Naive thymus-derived CD4-positive, alpha-beta T cell (primary cell): ENCODE data around the gene IL36A. TPM values are rescaled to one million over a fixed set of nuclear protein-coding genes. Genes with fewer than 3 reads are reported as not detected.

Source experiments
- ATAC-seq: fragments of 150-1000 bp; cut with Tn5 transposase; 2 replicates; pipeline ENCODE4 v1.10.0; 2021; ENCODE audit warnings: mild to moderate bottlenecking, moderate library complexity
- CTCF ChIA-PET: fragments of 350-600 bp; sonication (Branson Sonifier 250); formaldehyde crosslinking; loops from one replicate; lab custom pipeline; 2021; ENCODE audit warnings: antibody characterized with exemption; lab: Charles Lee
- POLR2A ChIA-PET: fragments of 350-600 bp; sonication (Branson Sonifier 250); formaldehyde crosslinking; loops from one replicate; lab custom pipeline; 2021; ENCODE audit warnings: antibody characterized with exemption, inconsistent platforms; lab: Charles Lee
- DNase-seq, 9 donors: peaks; one replicate each; pipeline versions ENCODE4 v3.0.0 to v3.0.0-alpha.2; 2020 to 2022; ENCODE audit warnings: mixed read lengths in 1 of 9
- H3K27ac ChIP-seq: one replicate; pipeline ENCODE4 v1.7.0; 2013; ENCODE audit warnings: mild to moderate bottlenecking, low read depth, low read length, moderate library complexity
- H3K27me3 ChIP-seq, 2 donors: one replicate each; pipeline ENCODE4 v1.7.0; 2013; ENCODE audit warnings: low read length in 2 of 2, mild to moderate bottlenecking in 2 of 2, moderate library complexity in 2 of 2; ENCODE audit not compliant: control insufficient read depth in 2 of 2, insufficient read depth in 2 of 2
- H3K36me3 ChIP-seq, 3 experiments: 1 replicate in 2 of 3; 2 replicates in 1 of 3; pipeline ENCODE4 v1.7.0; 2013; ENCODE audit warnings: low read length in 3 of 3, mild to moderate bottlenecking in 3 of 3, moderate library complexity in 1 of 3; ENCODE audit not compliant: insufficient read depth in 3 of 3, control insufficient read depth in 2 of 3
- H3K4me1 ChIP-seq, 2 donors: one replicate each; pipeline ENCODE4 v1.7.0; 2013; ENCODE audit warnings: low read length in 2 of 2, mild to moderate bottlenecking in 2 of 2, moderate library complexity in 1 of 2; ENCODE audit not compliant: control insufficient read depth in 2 of 2, insufficient read depth in 2 of 2
- H3K4me3 ChIP-seq: 2 replicates; pipeline ENCODE4 v1.7.0; 2013; ENCODE audit warnings: mild to moderate bottlenecking, low read length
- H3K9me3 ChIP-seq, 3 experiments: 1 replicate in 2 of 3; 2 replicates in 1 of 3; pipeline ENCODE4 v1.7.0; 2013; ENCODE audit warnings: low read length in 3 of 3; ENCODE audit not compliant: control insufficient read depth in 2 of 3
- H3K27ac Mint-ChIP-seq, 9 donors: one replicate each; pipeline ENCODE4 v1.8.0; 2020 to 2022; ENCODE audit warnings: mixed read lengths in 9 of 9, mild to moderate bottlenecking in 8 of 9, moderate library complexity in 5 of 9, inconsistent platforms in 2 of 9
- H3K27me3 Mint-ChIP-seq, 5 donors: one replicate each; pipeline ENCODE4 v1.8.0; 2021 to 2022; ENCODE audit warnings: mixed read lengths in 5 of 5, mild to moderate bottlenecking in 1 of 5
- H3K36me3 Mint-ChIP-seq, 5 donors: one replicate each; pipeline ENCODE4 v1.8.0; 2020 to 2022; ENCODE audit warnings: mixed read lengths in 5 of 5, mild to moderate bottlenecking in 3 of 5, inconsistent platforms in 1 of 5
- H3K4me1 Mint-ChIP-seq, 7 donors: one replicate each; pipeline ENCODE4 v1.8.0; 2020 to 2022; ENCODE audit warnings: mixed read lengths in 7 of 7, mild to moderate bottlenecking in 3 of 7, inconsistent platforms in 1 of 7
- H3K4me3 Mint-ChIP-seq, 10 donors: one replicate each; pipeline ENCODE4 v1.8.0; 2020 to 2022; ENCODE audit warnings: mild to moderate bottlenecking in 10 of 10, mixed read lengths in 10 of 10, moderate library complexity in 6 of 10, inconsistent platforms in 2 of 10
- H3K9me3 Mint-ChIP-seq, 11 donors: one replicate each; pipeline ENCODE4 v1.8.0; 2020 to 2022; ENCODE audit warnings: mixed read lengths in 11 of 11, mild to moderate bottlenecking in 4 of 11, inconsistent platforms in 1 of 11, moderate library complexity in 1 of 11
- intact Hi-C, 2 donors: fragments of 100-400 bp; cut with micrococcal nuclease; formaldehyde crosslinking; loops; one replicate each; pipeline ENCODE4 v1.15.1; 2023
- polyA plus RNA-seq, 2 donors: library from polyadenylated mRNA; unstranded; fragments of 300-500 nt; fragmentation: Illumina TruSeq; gene quantifications; one replicate each; pipeline ENCODE4 v1.2.3, GENCODE V29; 2021
- total RNA-seq, 6 experiments: library from RNA in 5 of 6; stranded (reverse) in 5 of 6; gene quantifications; 1 replicate in 5 of 6; 2 replicates in 1 of 6; pipeline ENCODE4 v1.2.3 and lab custom pipeline; 2021 to 2026

IL36A gene, protein sequence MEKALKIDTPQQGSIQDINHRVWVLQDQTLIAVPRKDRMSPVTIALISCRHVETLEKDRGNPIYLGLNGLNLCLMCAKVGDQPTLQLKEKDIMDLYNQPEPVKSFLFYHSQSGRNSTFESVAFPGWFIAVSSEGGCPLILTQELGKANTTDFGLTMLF
- total RNA-seq (1 to 10 TPM in 3 of 5 experiments, under 1 TPM in 2; 0.44 to 1.8 (median 1.5) TPM), polyA plus RNA-seq (1 to 10 TPM in 1 of 2 donors, not detected in 1; 1.5 TPM), total RNA-seq (lab: John Stamatoyannopoulos, UW) (1.5 reads per million, percentile 4 among the genes with 10 or more reads in this experiment)

DNA sequence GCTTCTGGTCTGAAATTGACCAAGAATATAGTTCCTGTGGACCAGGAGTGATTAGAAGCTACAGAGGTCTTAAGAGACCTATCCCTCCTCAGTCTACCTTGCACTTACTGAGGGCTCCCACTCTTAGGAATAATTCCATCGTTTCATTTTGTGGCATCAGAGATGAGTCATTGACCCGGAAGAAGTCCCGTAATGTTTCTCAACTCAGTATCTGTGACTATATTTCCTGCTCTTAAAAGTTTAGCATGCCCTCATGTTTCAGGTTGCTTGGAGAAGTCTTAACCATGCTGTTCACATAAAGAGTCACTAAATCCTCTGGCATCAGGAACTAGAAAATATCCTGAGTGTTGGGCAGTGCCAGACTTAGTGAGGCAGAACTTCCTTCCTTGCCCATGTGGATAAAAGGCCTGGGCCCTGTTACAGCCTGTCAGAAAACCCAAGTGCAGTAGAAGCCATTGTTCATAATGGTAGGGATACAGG, at the start of gene IL36A:
Gene IL36A, plus strand, starts transcription at position 430 of the 480 bp plus-strand sequence. CDS start 413 bp downstream, outside the sequence.
- peaks cover 11 to 25% (median 19%) of the 10 kb centered on the region in 5 donors for H3K36me3 Mint-ChIP-seq
- Histone ChIP-seq H3K27me3 (no peaks in the 10 kb centered on the region), H3K9me3 (peaks cover 0 to 15% (median 0%) of the 10 kb centered on the region in 3 experiments), H3K4me3 (no peak within 1 kb of the TSS), H3K36me3 (no peaks in the 10 kb centered on the region), H3K27ac (no peak within 1 kb of the TSS), H3K4me1 (peaks cover 0 to 5% of the 10 kb centered on the region in 2 donors)
- peak within 1 kb of the TSS in 2 of 9 donors; percentile 14 to 31 for H3K27ac Mint-ChIP-seq
- ATAC-seq (no peak), DNase-seq (no peak)
- H3K27me3 Mint-ChIP-seq = peaks cover 0 to 10% (median 0%) of the 10 kb centered on the region in 5 donors
- ChIA-PET CTCF (interaction anchor here (0.7 kb wide), 1 partner anchor 74 kb away, joined by 3 read pairs; no protein-coding TSS in a partner anchor), POLR2A (no interaction called here)
- peaks cover 0 to 17% (median 11%) of the 10 kb centered on the region in 7 donors for H3K4me1 Mint-ChIP-seq
- peaks cover 10 to 27% (median 16%) of the 10 kb centered on the region in 11 donors for H3K9me3 Mint-ChIP-seq
- intact Hi-C loops = no loop called here
- no peak within 1 kb of the TSS for H3K4me3 Mint-ChIP-seq

DNA sequence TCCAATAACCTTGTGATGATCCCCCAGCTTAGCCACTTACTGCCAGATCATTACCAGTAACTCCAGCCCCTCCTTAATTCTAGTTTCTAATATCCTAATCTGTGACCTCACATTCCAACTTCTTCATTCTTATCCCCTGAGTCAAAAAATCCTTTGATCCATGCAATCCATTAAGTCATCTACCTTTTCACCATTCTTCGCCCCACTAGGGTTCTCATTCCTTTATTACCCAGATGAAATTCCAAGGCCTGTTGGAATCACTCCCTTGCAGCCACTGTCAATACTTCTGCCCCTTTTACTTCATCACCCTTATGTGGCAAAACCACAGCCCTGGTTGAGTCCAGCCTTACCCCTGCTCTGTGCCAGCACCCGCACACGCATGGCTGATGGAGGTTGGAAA, 47.7 kb upstream of the IL36A start:
- Mint-ChIP-seq H3K36me3 (no peaks in the 10 kb centered on the region), H3K9me3 (peaks cover 0 to 4% (median 0%) of the 10 kb centered on the region in 11 donors), H3K27ac (no peak overlapping the region), H3K4me1 (no peaks in the 10 kb centered on the region), H3K27me3 (peaks cover 0 to 13% (median 0%) of the 10 kb centered on the region in 5 donors), H3K4me3 (no peak overlapping the region)
- POLR2A ChIA-PET = no interaction called here
- H3K36me3 ChIP-seq = no peaks in the 10 kb centered on the region
- H3K9me3 ChIP-seq = no peaks in the 10 kb centered on the region
- no peaks in the 10 kb centered on the region for H3K27me3 ChIP-seq
- DNase-seq = no peak
- ATAC-seq = no peak
- intact Hi-C loops = no loop called here
- no peak overlapping the region for H3K27ac ChIP-seq
- CTCF ChIA-PET = interaction anchor here (0.9 to 1.0 kb wide), 2 partner anchors 10 to 28 kb away, joined by 3 read pairs; no protein-coding TSS in a partner anchor
- no peak overlapping the region for H3K4me3 ChIP-seq
- no peaks in the 10 kb centered on the region for H3K4me1 ChIP-seq

DNA sequence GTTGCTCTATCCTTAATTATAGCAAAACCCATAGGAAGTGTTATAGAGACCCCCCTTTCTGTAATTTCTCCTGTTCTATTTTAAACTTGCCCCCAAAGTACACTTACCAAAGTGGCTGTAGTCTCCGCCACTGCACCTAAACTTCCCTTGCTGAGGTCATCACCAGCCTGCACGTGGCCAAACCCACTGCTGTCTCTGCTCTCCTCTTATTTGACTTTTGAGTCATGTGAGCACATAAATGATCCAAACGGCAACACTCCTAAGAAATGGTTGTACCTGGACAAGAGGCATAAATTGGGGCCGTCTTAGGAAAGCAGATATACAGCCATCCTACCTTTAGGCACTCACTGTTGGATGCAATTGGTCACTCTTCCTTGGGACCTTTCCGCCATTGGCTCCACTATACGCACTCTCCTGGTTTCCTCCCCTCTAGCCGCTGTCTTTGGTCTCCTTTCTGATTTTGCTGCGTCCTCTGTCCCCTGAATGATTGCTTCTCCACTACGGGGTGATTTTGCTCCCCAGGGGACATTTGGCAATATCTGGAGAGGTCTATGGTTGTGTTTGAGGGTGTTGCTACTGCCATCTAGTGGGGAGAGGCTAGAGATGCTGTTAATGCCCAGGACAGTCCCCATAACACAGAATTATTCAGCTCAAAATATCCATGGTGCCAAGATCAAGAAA, 46.7 kb upstream of the IL36A start:
- DNase-seq (peak in 6 of 9 donors; percentile 24 to 63 (median 52)), ATAC-seq (peak; percentile 87)
- Histone ChIP-seq H3K4me1 (no peaks in the 10 kb centered on the region), H3K36me3 (no peaks in the 10 kb centered on the region), H3K4me3 (no peak overlapping the region), H3K27ac (no peak overlapping the region), H3K9me3 (no peaks in the 10 kb centered on the region), H3K27me3 (no peaks in the 10 kb centered on the region)
- intact Hi-C loops = loop anchor here (1.0 kb wide), 2 partner anchors 38 to 209 kb away; no protein-coding TSS in a partner anchor
- H3K9me3 Mint-ChIP-seq = no peaks in the 10 kb centered on the region
- peaks cover 0 to 8% (median 0%) of the 10 kb centered on the region in 5 donors for H3K27me3 Mint-ChIP-seq
- H3K27ac Mint-ChIP-seq = no peak overlapping the region
- H3K4me1 Mint-ChIP-seq = no peaks in the 10 kb centered on the region
- H3K36me3 Mint-ChIP-seq = no peaks in the 10 kb centered on the region
- no peak overlapping the region for H3K4me3 Mint-ChIP-seq
- CTCF ChIA-PET = interaction anchor here (0.6 to 1.4 kb wide), 4 partner anchors 19 to 37 kb away, joined by 3 to 9 read pairs (median 4); partner anchors contain the start of gene IL36G
- POLR2A ChIA-PET = interaction anchor here (1.0 kb wide), 1 partner anchor 182 kb away, joined by 3 read pairs; no protein-coding TSS in a partner anchor

DNA sequence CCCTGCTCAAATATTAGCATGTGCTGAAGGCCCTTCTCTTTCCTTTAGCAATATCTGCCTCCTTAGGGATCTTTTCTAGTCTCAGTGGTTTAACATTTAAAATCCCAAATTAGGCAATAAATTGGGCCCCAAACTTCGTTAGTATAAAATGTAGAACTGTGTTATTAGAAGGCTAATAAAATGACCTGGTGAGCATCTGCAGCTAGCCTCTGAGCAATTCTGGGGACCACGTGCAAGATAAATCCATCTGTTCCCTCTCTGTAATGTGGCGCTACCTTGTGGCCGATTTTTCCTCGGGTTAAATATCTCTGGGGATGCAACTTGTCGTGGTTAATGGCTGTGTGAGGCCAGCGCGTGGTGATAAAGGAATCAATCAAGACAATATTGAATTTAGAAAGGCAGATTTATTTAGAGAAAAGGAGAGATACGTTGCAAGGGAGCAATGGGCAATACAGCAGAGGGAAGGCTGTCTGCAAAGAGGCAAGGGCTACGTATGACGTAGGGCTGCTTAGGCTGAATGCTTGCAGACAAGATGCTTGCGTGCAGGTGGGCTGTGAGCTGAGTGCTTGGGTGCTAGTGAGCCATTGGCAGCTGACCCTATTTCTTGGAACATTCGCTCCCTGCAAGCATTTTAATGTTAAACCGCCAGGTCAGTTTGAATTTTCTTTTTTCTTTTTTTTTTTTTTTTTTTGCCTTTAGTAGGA, 46.0 kb upstream of the IL36A start:
- Mint-ChIP-seq H3K27me3 (peaks cover 0 to 8% (median 0%) of the 10 kb centered on the region in 5 donors), H3K27ac (no peak overlapping the region), H3K4me3 (no peak overlapping the region), H3K9me3 (no peaks in the 10 kb centered on the region), H3K4me1 (no peaks in the 10 kb centered on the region), H3K36me3 (no peaks in the 10 kb centered on the region)
- Histone ChIP-seq H3K9me3 (no peaks in the 10 kb centered on the region), H3K27me3 (no peaks in the 10 kb centered on the region), H3K4me3 (no peak overlapping the region), H3K27ac (no peak overlapping the region), H3K36me3 (no peaks in the 10 kb centered on the region), H3K4me1 (no peaks in the 10 kb centered on the region)
- ATAC-seq = no peak
- ChIA-PET POLR2A (interaction anchor here (1.0 kb wide), 1 partner anchor 183 kb away, joined by 3 read pairs; no protein-coding TSS in a partner anchor), CTCF (interaction anchor here (0.6 to 1.4 kb wide), 4 partner anchors 18 to 211 kb away, joined by 3 to 9 read pairs (median 4); partner anchors contain the start of gene IL36G)
- intact Hi-C loops = loop anchor here in 1 of 2 donors (1.0 kb wide), 1 partner anchor 37 kb away; no protein-coding TSS in a partner anchor
- peak in 1 of 9 donors; percentile 5 for DNase-seq

DNA sequence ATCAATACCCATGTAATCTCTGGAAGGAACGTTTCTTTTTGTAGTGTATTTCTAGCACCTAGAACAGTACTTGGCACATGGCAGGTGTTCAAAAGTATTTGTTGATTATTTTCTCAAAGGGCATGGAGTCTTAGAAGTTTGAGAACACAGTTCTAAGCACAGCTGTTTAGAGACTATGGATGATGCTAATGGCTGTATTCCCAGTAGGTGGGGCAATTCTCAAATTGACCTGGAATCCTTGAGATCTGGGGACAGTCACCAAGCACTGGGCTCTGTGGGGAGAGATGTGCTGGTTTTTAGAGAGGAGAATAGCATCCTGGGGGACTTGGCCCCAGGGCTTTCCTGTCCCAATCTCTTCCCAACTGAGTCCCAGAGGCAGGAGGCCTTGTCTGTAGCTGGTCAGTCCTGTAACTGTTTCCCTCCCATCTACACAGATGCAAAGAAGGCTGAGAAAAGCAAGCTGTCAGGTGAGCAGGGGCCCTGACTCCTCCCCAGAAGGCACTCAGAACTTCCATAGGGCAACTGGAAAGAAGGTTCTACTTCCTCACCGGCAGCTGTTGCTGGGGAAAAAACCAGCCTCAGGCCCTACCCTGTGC, 44.9 kb upstream of the IL36A start:
- H3K4me1 Mint-ChIP-seq = no peaks in the 10 kb centered on the region
- no peak overlapping the region for H3K4me3 Mint-ChIP-seq
- H3K27me3 ChIP-seq = no peaks in the 10 kb centered on the region
- no peak overlapping the region for H3K27ac ChIP-seq
- ChIA-PET CTCF (interaction anchor here (0.9 to 1.0 kb wide), 3 partner anchors 9 to 212 kb away, joined by 3 to 4 read pairs (median 3); no protein-coding TSS in a partner anchor), POLR2A (interaction anchor here (0.7 kb wide), 1 partner anchor 13 kb away, joined by 3 read pairs; no protein-coding TSS in a partner anchor)
- ATAC-seq (no peak), DNase-seq (no peak)
- intact Hi-C loops = no loop called here
- H3K4me1 ChIP-seq = no peaks in the 10 kb centered on the region
- H3K9me3 ChIP-seq = no peaks in the 10 kb centered on the region
- no peak overlapping the region for H3K27ac Mint-ChIP-seq
- no peaks in the 10 kb centered on the region for H3K9me3 Mint-ChIP-seq
- H3K36me3 Mint-ChIP-seq = no peaks in the 10 kb centered on the region
- H3K27me3 Mint-ChIP-seq = peaks cover 0 to 4% (median 0%) of the 10 kb centered on the region in 5 donors
- H3K4me3 ChIP-seq = no peak overlapping the region
- no peaks in the 10 kb centered on the region for H3K36me3 ChIP-seq
